Ovary (tissue), 3 donors: Measurements from ENCODE around the gene BACH1.

ENCODE experiments used
- EP300 ChIP-seq: sonication (generic); formaldehyde crosslinking; IDR thresholded peaks from one replicate; pipeline ENCODE4 v1.6.1; 2017; ENCODE audit warnings: antibody characterized with exemption
- POLR2A ChIP-seq: fragments of 450-650 bp; IDR thresholded peaks from one replicate; pipeline ENCODE4 v1.6.1; 2017; ENCODE audit warnings: antibody characterized with exemption, mild to moderate bottlenecking, moderate library complexity
- TF ChIP-seq, protein P1 (sequence below), 3 donors: fragments of 450-650 bp in 2 of 3; fragments of 200-600 bp in 1 of 3; IDR thresholded peaks; one replicate each; pipeline versions ENCODE4 v1.5.1 to v1.8.0; 2016 to 2022; ENCODE audit warnings: antibody characterized with exemption in 3 of 3, mild to moderate bottlenecking in 1 of 3
- donor health status: DM: no; HTN: no; CAD: no.

GRCh38 chr21:29329406-29329805 lies 30.7 kb downstream of the BACH1 start:
- TF ChIP-seq, protein P1, sequence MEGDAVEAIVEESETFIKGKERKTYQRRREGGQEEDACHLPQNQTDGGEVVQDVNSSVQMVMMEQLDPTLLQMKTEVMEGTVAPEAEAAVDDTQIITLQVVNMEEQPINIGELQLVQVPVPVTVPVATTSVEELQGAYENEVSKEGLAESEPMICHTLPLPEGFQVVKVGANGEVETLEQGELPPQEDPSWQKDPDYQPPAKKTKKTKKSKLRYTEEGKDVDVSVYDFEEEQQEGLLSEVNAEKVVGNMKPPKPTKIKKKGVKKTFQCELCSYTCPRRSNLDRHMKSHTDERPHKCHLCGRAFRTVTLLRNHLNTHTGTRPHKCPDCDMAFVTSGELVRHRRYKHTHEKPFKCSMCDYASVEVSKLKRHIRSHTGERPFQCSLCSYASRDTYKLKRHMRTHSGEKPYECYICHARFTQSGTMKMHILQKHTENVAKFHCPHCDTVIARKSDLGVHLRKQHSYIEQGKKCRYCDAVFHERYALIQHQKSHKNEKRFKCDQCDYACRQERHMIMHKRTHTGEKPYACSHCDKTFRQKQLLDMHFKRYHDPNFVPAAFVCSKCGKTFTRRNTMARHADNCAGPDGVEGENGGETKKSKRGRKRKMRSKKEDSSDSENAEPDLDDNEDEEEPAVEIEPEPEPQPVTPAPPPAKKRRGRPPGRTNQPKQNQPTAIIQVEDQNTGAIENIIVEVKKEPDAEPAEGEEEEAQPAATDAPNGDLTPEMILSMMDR (IDR thresholded peaks at IDR 0.05) = no peak
- TF ChIP-seq EP300 = no peak
- TF ChIP-seq POLR2A = no peak
